Measurements from ENCODE around the gene FAHD1.
"Not testable (repeated sequence)": the region's sequence is repeated elsewhere in the genome, so short reads cannot be mapped to it uniquely, and the experiment has no call there.

Gene FAHD1

GRCh38 chr16:1788095-1788707 is 38.8 kb upstream of the FAHD1 start:
- DNase-seq, result no peak
- in situ Hi-C loops (cut with HindIII; ENCODE audit: low pct_ligation_motif_present, low pct_unique_long_range_greater_than_20kb, low sequenced_read_pairs), result no loop called here

- in situ Hi-C loops (cut with HindIII; ENCODE audit: low pct_ligation_motif_present, low pct_unique_long_range_greater_than_20kb, low sequenced_read_pairs), result no loop called here
- DNase-seq, result no peak
Measured at GRCh38 chr16:1788708-1789100, 38.3 kb upstream of the FAHD1 start.

GRCh38 chr16:1789643-1790045 is 37.4 kb upstream of the FAHD1 start:
- DNase-seq, result no peak
- in situ Hi-C loops (cut with HindIII; ENCODE audit: low pct_ligation_motif_present, low pct_unique_long_range_greater_than_20kb, low sequenced_read_pairs), result no loop called here

GRCh38 chr16:1790261-1790610 is 36.8 kb upstream of the FAHD1 start:
- in situ Hi-C loops (cut with HindIII; ENCODE audit: low pct_ligation_motif_present, low pct_unique_long_range_greater_than_20kb, low sequenced_read_pairs), result no loop called here
- DNase-seq, result no peak

GRCh38 chr16:1790611-1791255 is 36.3 kb upstream of the FAHD1 start:
- DNase-seq, result no peak
- in situ Hi-C loops (cut with HindIII; ENCODE audit: low pct_ligation_motif_present, low pct_unique_long_range_greater_than_20kb, low sequenced_read_pairs), result no loop called here

- in situ Hi-C loops (cut with HindIII; ENCODE audit: low pct_ligation_motif_present, low pct_unique_long_range_greater_than_20kb, low sequenced_read_pairs), result no loop called here
- DNase-seq, result no peak
Measured at GRCh38 chr16:1791256-1791942, 35.6 kb upstream of the FAHD1 start.

GRCh38 chr16:1791943-1792812 is 34.8 kb upstream of the FAHD1 start:
- in situ Hi-C loops (cut with HindIII; ENCODE audit: low pct_ligation_motif_present, low pct_unique_long_range_greater_than_20kb, low sequenced_read_pairs), result no loop called here
- no peak for DNase-seq

GRCh38 chr16:1792836-1793577 is 34.0 kb upstream of the FAHD1 start:
- in situ Hi-C loops (cut with HindIII; ENCODE audit: low pct_ligation_motif_present, low pct_unique_long_range_greater_than_20kb, low sequenced_read_pairs), result no loop called here
- DNase-seq, result no peak

GRCh38 chr16:1793578-1794220 is 33.3 kb upstream of the FAHD1 start, which contains the start of gene IGFALS:
IGFALS (minus strand) TSS chr16:1793705; CDS start chr16:1793652, 53 bp downstream.
- in situ Hi-C loops (cut with HindIII; ENCODE audit: low pct_ligation_motif_present, low pct_unique_long_range_greater_than_20kb, low sequenced_read_pairs), result no loop called here
- no peak for DNase-seq

- in situ Hi-C loops (cut with HindIII; ENCODE audit: low pct_ligation_motif_present, low pct_unique_long_range_greater_than_20kb, low sequenced_read_pairs), result no loop called here
- no peak for DNase-seq
Measured at GRCh38 chr16:1794221-1794871, 32.7 kb upstream of the FAHD1 start.

- no peak for DNase-seq
- in situ Hi-C loops (cut with HindIII; ENCODE audit: low pct_ligation_motif_present, low pct_unique_long_range_greater_than_20kb, low sequenced_read_pairs), result no loop called here
Measured at GRCh38 chr16:1794908-1795666, 31.9 kb upstream of the FAHD1 start.

GRCh38 chr16:1799263-1799662 is 27.7 kb upstream of the FAHD1 start:
- in situ Hi-C loops (cut with HindIII; ENCODE audit: low pct_ligation_motif_present, low pct_unique_long_range_greater_than_20kb, low sequenced_read_pairs); DNase-seq: not testable (repeated sequence)

GRCh38 chr16:1800701-1801100 is 26.3 kb upstream of the FAHD1 start:
- DNase-seq, result no peak

GRCh38 chr16:1807626-1808025 is 19.4 kb upstream of the FAHD1 start:
- in situ Hi-C loops (cut with HindIII; ENCODE audit: low pct_ligation_motif_present, low pct_unique_long_range_greater_than_20kb, low sequenced_read_pairs), result no loop called here
- DNase-seq, result no peak

More at GRCh38 chr16:1800701-1801100, 26.3 kb upstream of the FAHD1 start:
- in situ Hi-C loops (cut with HindIII; ENCODE audit: low pct_ligation_motif_present, low pct_unique_long_range_greater_than_20kb, low sequenced_read_pairs), result no loop called here

GRCh38 chr16:1808691-1809090 is 18.3 kb upstream of the FAHD1 start:
- in situ Hi-C loops (cut with HindIII; ENCODE audit: low pct_ligation_motif_present, low pct_unique_long_range_greater_than_20kb, low sequenced_read_pairs), result no loop called here
- DNase-seq, result no peak

GRCh38 chr16:1809281-1809801 is 17.7 kb upstream of the FAHD1 start:
- in situ Hi-C loops (cut with HindIII; ENCODE audit: low pct_ligation_motif_present, low pct_unique_long_range_greater_than_20kb, low sequenced_read_pairs), result no loop called here
- no peak for DNase-seq

GRCh38 chr16:1810106-1810505 is 16.9 kb upstream of the FAHD1 start:
- no peak for DNase-seq
- in situ Hi-C loops (cut with HindIII; ENCODE audit: low pct_ligation_motif_present, low pct_unique_long_range_greater_than_20kb, low sequenced_read_pairs), result no loop called here
